GM19239 (cell line): ENCODE results near the gene HOXA13.

Experiments
- DNase-seq: peaks from one replicate; pipeline ENCODE4 v3.0.0; 2011; ENCODE audit warnings: low spot score; ENCODE audit not compliant: insufficient read length
- FAIRE-seq: peaks from 2 replicates; lab custom pipeline; 2011; peaks lifted over from hg19 to GRCh38; lab: Jason Lieb, UNC

Gene HOXA13

DNA sequence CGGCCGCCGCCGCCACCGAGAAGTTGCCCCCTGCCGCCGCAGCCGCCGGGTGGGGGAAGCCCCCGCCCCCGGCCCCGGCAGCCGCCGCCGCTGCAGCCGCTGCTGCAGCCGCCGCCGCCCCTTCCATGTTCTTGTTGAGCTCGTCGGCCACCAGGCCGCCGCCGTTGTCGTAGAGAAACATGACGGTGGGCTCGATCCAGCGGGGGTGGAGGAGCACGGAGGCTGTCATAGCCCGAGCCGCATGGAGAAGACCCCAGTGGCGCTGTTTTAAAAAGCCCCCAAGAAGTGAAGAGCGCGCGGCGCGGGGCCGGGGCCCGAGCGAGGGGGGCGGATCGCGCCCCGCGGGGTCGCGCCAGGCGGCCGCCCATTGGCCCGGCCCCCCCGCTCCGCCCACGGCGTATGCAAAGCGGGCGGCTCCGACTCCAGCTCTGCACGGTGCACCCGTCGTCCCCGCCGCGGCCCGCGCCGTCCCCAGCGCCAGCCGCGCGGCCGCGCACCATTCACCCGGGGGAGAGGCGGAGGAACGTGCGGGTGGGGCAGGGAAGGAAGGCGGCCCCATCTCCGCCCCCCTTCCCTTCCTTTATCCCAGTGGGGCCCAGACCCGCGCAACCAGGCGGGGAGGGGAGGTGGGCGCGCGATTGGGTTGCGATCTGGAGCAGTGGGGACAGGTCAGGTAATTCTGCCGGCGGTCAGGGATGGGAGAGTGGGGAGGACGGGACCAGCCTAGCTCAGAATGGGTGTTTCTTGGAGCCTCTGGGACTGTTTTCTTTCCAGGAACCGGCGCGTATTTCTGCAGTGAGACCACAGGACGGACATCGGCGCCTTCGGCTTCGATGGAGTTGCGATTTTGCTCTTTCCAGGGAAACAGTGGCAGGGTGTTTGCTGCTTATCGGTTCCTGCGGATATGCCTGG lies at the start of gene HOXA13:
TSS of gene HOXA13 (minus strand) at position 243 of the 912 bp plus-strand sequence. CDS start at position 229, 14 bp downstream.
- DNase-seq (no peak), FAIRE-seq (no peak)

DNA sequence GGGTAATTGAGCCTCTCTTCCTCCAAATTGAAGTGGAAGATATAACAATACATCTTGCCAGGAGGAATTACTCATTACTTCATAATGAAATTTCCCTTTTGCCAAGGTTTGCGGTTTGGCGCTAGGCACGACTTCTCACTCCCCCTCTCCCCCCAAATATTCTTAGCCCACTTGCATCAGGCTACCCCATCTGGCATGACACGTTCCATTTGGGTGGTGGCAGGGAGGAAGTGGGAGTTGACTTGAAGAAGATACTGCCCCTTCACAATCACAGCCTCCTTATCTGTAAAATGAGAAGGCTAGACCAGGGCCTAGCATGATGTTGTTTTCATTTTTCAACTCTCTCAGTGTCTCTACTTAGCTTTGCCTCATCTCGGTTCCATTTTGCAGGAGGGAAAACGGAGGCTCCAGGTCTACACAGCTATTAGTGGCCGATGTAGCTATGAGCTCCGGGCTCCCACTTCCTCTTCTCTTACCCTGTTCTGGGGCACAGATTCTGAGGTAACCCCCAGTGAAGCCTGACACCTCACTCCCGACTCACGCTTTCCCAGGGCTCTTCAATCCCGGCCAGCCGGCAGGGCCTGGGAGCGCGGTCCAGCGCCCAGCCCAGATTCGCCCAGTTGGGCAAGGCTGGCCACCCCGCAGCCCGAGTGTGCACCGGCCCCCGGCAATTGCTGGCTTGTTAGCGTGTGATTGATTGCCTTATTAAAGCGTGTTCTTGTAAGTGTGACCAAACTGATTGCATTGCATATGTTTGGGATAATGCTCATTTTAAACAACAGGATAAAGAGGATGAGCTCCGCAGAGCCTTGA lies 49.2 kb upstream of the HOXA13 start:
- FAIRE-seq (no peak), DNase-seq (no peak)

DNA sequence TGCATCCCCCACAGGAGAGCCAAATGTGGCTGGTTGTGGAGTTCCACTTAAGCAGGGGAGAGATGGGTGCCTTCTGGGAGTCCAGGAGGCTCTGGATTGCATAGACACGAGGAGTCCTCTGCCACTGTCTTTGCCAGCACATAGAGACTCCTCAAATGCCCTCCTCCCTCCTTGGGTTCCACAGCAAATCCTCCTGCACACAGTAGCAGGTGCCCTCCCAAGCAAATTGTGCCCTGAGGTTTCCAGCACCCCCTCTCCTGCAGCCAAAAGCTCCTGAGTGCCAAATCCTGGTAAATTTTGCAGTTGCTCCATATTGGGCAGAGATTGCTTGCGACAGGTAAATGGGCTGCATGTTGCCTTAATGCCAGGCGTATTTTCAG lies 48.5 kb upstream of the HOXA13 start:
- no peak for DNase-seq
- FAIRE-seq: no peak

DNA sequence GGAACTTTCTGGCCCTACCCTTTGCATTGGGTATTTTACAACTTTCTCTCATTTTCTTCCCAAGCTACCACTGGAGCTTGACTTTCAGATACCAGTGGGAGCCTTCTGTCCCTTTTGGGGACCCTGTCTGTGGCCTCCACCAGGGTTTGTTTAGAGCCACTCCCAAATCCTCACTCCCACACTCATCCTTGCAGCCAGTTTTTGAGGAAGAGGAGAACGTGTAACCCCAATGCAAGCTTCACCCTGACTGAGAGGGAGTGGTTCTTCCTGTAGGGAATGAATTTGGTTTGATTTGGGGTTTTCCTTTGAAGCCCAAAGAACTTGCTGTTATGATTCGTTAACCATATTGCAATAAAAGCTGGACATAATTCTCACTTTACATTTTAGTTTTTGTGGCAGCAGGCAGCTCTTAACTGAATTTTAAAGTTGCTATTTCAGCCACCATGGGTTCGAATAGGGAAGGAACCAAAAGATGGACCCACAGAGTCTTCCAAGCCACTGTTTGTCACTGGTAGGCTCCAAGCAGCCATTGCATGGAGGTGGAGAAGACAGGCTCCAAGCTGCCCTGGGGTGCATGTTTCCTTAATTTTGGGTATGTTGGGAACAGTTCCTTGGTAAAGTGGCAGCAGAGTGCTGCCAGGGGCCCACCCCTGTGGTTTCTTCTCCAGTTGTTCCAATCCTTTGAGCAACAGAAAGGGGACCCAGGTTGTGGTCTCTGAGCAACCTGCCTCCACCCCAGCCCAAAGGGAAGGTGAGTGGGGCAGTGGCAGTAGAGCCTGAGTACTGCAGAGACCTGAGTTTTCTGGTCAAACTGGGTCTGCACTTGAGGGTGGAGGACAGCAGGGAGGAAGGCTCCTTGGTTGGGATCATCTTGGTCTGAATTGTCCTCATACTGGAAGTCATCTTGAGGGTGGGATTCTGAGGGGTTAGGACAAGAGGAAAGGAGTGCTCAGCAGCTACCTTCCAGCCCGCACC lies 47.8 kb upstream of the HOXA13 start:
- DNase-seq: no peak
- no peak for FAIRE-seq

DNA sequence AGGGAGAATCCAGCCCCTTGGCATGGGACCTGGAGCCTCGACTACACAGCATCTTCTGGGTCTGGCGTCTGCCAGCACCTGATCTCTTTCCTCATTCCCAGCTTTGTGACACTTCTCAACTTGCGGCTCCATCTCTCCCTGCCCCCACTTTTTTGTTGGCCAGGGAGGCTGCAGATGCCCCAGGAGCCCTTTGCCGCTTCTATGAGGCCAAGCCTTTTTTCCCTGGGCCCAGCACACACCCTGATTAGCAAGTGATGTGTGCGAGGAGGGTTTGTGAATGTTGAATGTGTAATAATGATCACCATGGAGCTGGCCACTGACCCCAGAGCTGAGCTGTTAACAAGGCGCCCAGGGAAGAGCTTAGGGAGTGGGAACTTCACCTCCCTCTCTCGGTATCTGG lies 47.1 kb upstream of the HOXA13 start:
- DNase-seq: no peak
- no peak for FAIRE-seq

GRCh38 chr7:27245798-27246691 lies 46.2 kb upstream of the HOXA13 start:
- DNase-seq: no peak
- FAIRE-seq: no peak

DNA sequence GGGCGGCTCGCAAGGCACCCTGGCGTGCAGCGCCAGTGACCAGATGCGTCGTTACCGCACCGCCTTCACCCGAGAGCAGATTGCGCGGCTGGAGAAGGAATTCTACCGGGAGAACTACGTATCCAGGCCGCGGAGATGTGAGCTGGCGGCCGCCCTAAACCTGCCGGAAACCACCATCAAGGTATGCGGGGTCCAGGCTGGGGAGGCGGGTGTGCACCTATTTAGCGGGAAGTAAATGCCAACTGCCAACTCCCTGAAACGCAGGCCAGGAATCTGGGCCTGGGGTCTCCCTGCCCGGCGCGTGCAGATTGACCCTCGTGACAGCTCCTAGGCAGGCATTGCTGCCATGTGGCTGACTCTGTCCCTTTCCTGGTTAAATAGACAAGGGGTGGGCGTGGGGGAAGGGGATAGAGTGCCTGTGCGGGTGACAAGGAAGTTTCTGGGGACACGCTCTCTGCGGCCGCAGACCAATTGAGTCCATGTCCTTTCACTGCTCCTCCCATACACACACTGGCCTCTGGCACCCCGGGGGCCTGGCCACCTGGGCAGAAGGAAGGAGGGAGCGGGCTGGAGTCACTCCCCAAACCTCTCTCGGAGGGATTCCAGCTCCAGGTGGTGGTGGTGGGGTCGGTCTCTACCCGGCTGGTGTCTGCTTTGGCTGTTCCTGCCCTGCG lies 45.4 kb upstream of the HOXA13 start:
- no peak for DNase-seq
- no peak for FAIRE-seq

GRCh38 chr7:27244488-27245123 lies 44.7 kb upstream of the HOXA13 start:
- DNase-seq (no peak), FAIRE-seq (no peak)

GRCh38 chr7:27243340-27244163 lies 43.7 kb upstream of the HOXA13 start:
- FAIRE-seq (no peak), DNase-seq (no peak)

DNA sequence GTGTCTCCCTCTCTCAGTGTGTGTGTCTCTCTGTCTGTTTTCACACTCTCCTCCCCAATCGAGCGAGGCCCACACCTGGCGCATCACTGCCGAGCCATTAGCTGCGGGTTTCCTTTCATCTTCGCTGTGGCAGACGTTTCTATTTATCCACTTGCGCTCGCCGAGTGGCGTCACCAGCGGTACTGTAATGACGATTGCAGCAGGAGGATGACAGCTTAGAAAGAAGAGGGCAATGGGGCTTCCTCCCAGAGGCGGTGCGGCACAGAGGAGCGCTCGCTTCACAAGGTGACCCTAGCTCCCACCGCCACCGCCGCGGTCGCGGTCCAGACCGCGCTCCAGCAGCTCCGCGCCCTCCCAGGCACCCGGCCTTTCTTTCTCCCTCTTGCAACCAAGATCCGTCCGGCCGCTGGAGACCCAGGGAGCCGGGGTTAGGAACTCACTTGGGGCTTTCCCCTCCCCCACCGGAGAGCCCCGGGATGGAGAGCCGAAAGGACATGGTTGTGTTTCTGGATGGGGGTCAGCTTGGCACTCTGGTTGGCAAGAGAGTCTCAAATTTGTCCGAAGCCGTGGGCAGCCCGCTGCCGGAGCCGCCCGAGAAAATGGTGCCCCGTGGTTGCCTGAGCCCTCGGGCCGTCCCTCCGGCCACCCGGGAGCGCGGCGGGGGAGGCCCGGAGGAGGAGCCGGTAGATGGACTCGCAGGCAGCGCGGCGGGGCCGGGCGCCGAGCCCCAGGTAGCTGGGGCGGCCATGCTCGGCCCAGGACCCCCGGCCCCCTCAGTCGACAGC lies 42.9 kb upstream of the HOXA13 start, which contains the start of gene EVX1:
TSS of gene EVX1 (plus strand) at position 248 of the 785 bp plus-strand sequence. CDS start at position 477, 229 bp downstream.
- FAIRE-seq (no peak), DNase-seq (no peak)

DNA sequence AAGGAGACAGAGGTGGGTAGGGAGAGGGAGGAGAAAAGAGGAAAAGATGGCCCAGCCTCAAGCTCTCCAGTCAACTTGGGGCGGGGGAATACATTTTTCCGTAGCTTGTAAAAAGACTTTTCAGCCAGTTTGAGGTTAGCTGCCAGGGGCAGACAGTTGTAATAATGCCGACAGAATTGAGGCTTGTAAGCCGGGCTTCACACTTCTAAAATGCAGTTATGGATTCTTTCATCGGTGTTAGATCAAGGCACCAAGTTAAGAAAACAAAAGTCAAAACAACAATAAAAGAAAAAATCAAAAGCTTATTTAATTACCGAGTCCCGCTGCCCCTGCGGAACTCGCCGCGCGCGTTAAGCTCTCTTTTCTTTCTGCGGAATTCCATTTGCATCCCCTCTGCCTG lies 42.3 kb upstream of the HOXA13 start:
- DNase-seq: no peak
- FAIRE-seq: no peak

DNA sequence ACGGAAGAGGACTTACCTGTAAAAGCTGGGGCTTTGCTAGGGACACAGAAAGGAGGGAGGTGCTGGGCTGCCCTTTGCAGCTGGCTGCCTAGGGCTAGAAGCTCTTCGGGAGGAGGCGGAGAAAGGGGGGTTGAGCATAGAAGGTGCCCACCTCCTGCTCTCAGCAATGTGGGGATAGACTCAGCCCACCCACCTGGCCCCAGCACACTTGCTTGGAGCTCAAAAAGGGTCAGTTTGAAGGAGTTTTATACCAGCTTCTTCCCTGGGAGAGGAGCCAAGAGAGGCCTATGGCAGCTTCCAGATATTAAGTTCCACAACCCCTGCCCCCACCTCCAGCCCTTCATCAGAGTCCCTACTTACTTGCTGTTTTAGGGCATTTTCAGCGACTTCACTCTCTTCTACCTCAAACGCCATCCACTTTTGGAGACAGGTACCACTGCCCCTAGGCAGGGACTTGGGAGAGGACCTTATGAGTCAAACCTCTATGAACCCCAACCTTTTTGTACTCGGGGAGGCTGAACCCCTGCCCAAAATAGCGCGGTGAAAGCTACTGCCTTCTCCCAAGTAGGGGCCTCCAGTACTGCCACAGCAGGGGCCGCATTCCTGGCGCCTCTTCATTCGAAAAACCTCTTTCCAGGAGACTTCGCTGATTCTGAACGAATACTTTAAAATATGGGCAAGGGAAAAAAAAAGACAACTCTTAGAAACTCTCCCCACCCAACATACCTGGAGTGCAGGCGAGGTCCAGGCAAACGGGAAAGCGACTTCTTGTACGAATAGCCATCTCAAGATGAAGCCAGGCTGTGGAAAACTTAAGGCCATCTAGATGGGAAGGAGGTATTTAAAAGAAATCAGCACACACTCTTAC lies 41.5 kb upstream of the HOXA13 start:
- DNase-seq (no peak), FAIRE-seq (no peak)

GRCh38 chr7:27240015-27240731 lies 40.3 kb upstream of the HOXA13 start:
- FAIRE-seq (no peak), DNase-seq (no peak)

DNA sequence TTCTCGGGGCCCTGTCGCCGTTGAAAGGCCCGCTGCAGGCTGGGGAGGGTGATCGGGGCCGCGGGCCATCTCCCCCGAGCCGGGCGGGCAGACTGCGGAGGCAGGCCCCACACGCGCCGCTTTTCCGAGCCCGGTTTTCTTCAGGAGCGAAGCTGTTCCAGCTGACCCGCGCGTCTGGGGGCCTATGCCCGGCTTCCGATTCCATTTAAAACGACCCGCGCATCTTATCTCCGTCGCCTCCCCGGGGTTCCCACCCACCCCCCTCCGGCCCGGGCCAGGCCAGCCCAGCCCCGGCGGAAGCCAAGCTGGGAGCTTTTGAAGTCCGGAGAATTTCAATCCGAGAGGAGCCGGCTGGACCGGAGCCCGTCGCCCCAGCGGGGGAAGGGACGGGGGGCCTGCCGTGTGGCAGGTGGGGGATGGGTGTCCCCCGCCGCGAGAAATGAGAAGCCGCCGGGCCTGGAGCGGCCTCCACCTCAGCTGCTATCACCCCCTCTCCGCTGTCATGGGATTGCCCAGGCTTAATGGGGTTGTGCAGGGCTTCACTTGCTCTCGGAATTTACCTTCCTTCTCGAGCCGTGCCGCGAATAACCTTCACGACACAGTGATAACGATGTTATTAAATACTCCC lies 39.6 kb upstream of the HOXA13 start:
- DNase-seq (no peak), FAIRE-seq (no peak)
